IMR-90 (cell line): ENCODE measurements around the gene CCNJL. TPM values are rescaled to one million over a fixed set of nuclear protein-coding genes. Genes with fewer than 3 reads are reported as not detected.

Source experiments
- ATAC-seq: fragments of 200-7000 bp; cut with Tn5 transposase; 2 replicates; pipeline ENCODE4 v1.9.1; 2020; ENCODE audit warnings: low read depth, mild to moderate bottlenecking, moderate library complexity
- BruUV-seq: library from RNA; stranded (reverse); fragments of 400-500 nt; replicated peaks from 2 replicates; lab custom pipeline; 2021; lab: Mats Ljungman, UMichigan
- CTCF ChIA-PET: fragments of 300-600 bp; formaldehyde crosslinking; extraction: SDS; loops from one replicate; lab custom pipeline; 2021; ENCODE audit warnings: antibody characterized with exemption; lab: Yijun Ruan, JAX
- POLR2A ChIA-PET: fragments of 300-600 bp; sonication (Branson Sonifier 250); formaldehyde crosslinking; loops from one replicate; lab custom pipeline; 2022; ENCODE audit warnings: antibody characterized with exemption; ENCODE audit not compliant: unreplicated experiment; lab: Charles Lee
- DNase-seq: peaks from one replicate; pipeline ENCODE4 v3.0.0; 2013
- H2AFZ ChIP-seq: replicated peaks from 2 replicates; pipeline ENCODE3; 2013; ENCODE audit warnings: low read length, mild to moderate bottlenecking; ENCODE audit not compliant: poor library complexity
- H2AK5ac ChIP-seq: 2 replicates; pipeline ENCODE4 v1.6.1; 2013; ENCODE audit warnings: low read depth, low read length, inconsistent platforms
- H2AK9ac ChIP-seq: replicated peaks from 2 replicates; pipeline ENCODE3; 2013; ENCODE audit warnings: mild to moderate bottlenecking, low read depth, low read length, moderate library complexity; ENCODE audit not compliant: poor library complexity
- H2BK120ac ChIP-seq: 2 replicates; pipeline ENCODE4 v1.6.1; 2013; ENCODE audit warnings: low read depth, low read length, inconsistent platforms
- H2BK15ac ChIP-seq: 3 replicates; pipeline ENCODE4 v1.6.1; 2013; ENCODE audit warnings: low read depth, low read length, inconsistent platforms
- H2BK20ac ChIP-seq: 2 replicates; pipeline ENCODE4 v1.6.1; 2013; ENCODE audit warnings: low read depth, mild to moderate bottlenecking, inconsistent platforms, low read length, moderate library complexity
- H2BK5ac ChIP-seq: 2 replicates; pipeline ENCODE4 v1.6.1; 2013; ENCODE audit warnings: mild to moderate bottlenecking, low read depth, low read length, inconsistent platforms; ENCODE audit not compliant: poor library complexity, severe bottlenecking
- H3K14ac ChIP-seq: replicated peaks from 2 replicates; pipeline ENCODE4 v1.6.1; 2013; ENCODE audit warnings: low read depth, low read length, inconsistent platforms
- H3K18ac ChIP-seq: 2 replicates; pipeline ENCODE4 v1.6.1; 2013; ENCODE audit warnings: low read depth, low read length, control low read depth
- H3K23ac ChIP-seq: 2 replicates; pipeline ENCODE4 v1.6.1; 2013; ENCODE audit warnings: low read depth, low read length, inconsistent platforms
- H3K27ac ChIP-seq: 2 replicates; pipeline ENCODE4 v1.5.1; 2013; ENCODE audit warnings: mild to moderate bottlenecking, control low read depth, low read length; ENCODE audit not compliant: insufficient read depth
- H3K27me3 ChIP-seq: 2 replicates; pipeline ENCODE4 v1.6.1; 2013; ENCODE audit warnings: low read length; ENCODE audit not compliant: control insufficient read depth, insufficient read depth
- H3K36me3 ChIP-seq: 2 replicates; pipeline ENCODE4 v1.6.1; 2013; ENCODE audit warnings: low read length, mixed read lengths; ENCODE audit not compliant: control insufficient read depth, insufficient read depth
- H3K4ac ChIP-seq: 2 replicates; pipeline ENCODE4 v1.6.1; 2013; ENCODE audit warnings: low read depth, low read length, inconsistent platforms
- H3K4me1 ChIP-seq: 2 replicates; pipeline ENCODE4 v1.6.1; 2013; ENCODE audit warnings: low read length, mixed read lengths; ENCODE audit not compliant: control insufficient read depth, insufficient read depth
- H3K4me2 ChIP-seq: 2 replicates; pipeline ENCODE4 v1.6.1; 2013; ENCODE audit warnings: low read depth, mild to moderate bottlenecking, control low read depth, low read length, moderate library complexity
- H3K4me3 ChIP-seq: 2 replicates; pipeline ENCODE4 v1.5.1; 2013; ENCODE audit warnings: low read depth, mild to moderate bottlenecking, control low read depth, low read length, moderate library complexity; ENCODE audit not compliant: insufficient read depth
- H3K56ac ChIP-seq: 2 replicates; pipeline ENCODE4 v1.6.1; 2013; ENCODE audit warnings: low read length, inconsistent platforms; ENCODE audit not compliant: insufficient read depth; ENCODE audit errors: extremely low read depth
- H3K79me1 ChIP-seq, 2 experiments: 2 replicates each; pipeline ENCODE4 v1.6.1; 2013; ENCODE audit warnings: low read length in 2 of 2, inconsistent platforms in 1 of 2, low read depth in 1 of 2
- H3K9ac ChIP-seq: 2 replicates; pipeline ENCODE4 v1.6.1; 2013; ENCODE audit warnings: low read depth, low read length, control low read depth
- H3K9me1 ChIP-seq: 2 replicates; pipeline ENCODE4 v1.6.1; 2013; ENCODE audit warnings: low read length, inconsistent platforms; ENCODE audit not compliant: insufficient read depth
- H3K9me3 ChIP-seq: 2 replicates; pipeline ENCODE4 v1.6.1; 2013; ENCODE audit warnings: low read length; ENCODE audit not compliant: control insufficient read depth, insufficient read depth
- H4K20me1 ChIP-seq: 2 replicates; pipeline ENCODE4 v1.6.1; 2013; ENCODE audit warnings: low read length, inconsistent platforms; ENCODE audit not compliant: insufficient read depth
- H4K5ac ChIP-seq: 2 replicates; pipeline ENCODE4 v1.6.1; 2013; ENCODE audit warnings: mild to moderate bottlenecking, low read depth, low read length, control low read depth
- H4K8ac ChIP-seq, 2 experiments: 2 replicates each; pipeline ENCODE4 v1.6.1; 2013; ENCODE audit warnings: low read depth in 2 of 2, low read length in 2 of 2, control low read depth in 1 of 2, inconsistent platforms in 1 of 2
- H4K91ac ChIP-seq: 2 replicates; pipeline ENCODE4 v1.6.1; 2013; ENCODE audit warnings: low read depth, low read length, inconsistent platforms; ENCODE audit not compliant: insufficient read depth
- CEBPB ChIP-seq: IDR thresholded peaks from 2 replicates; pipeline ENCODE4 v1.6.1; 2012; ENCODE audit warnings: low read depth, low read length, improper control_type of control experiment
- MXI1 ChIP-seq: IDR thresholded peaks from 2 replicates; pipeline ENCODE4 v1.6.1; 2012; ENCODE audit warnings: low read depth, mild to moderate bottlenecking, low read length, moderate library complexity, borderline replicate concordance
- USF2 ChIP-seq: fragments of 150-350 bp; IDR thresholded peaks from 2 replicates; pipeline ENCODE4 v1.6.1; 2017; ENCODE audit warnings: mild to moderate bottlenecking, antibody characterized with exemption, low read length, low read depth
- WGBS, 2 experiments: methylation state at CpG; one replicate each; pipeline versions ENCODE4 v1.1.5 to v1.1.7; 2013; ENCODE audit warnings: missing lambda C conversion rate in 2 of 2; ENCODE audit not compliant: insufficient read length in 1 of 2; ENCODE audit errors: extremely low coverage in 2 of 2; 5-methylcytosine and 5-hydroxymethylcytosine counted together
- dilution Hi-C: fragments of 300-500 bp; cut with HindIII; formaldehyde crosslinking; loops from one replicate; pipeline ENCODE4 v1.14.3; 2018; ENCODE audit warnings: low sequenced_read_pairs; ENCODE audit not compliant: unreplicated experiment
- in situ Hi-C: fragments of 300-500 bp; cut with MboI; formaldehyde crosslinking; loops from 3 replicates; pipeline ENCODE4 v1.14.3; 2019; ENCODE audit warnings: low sequenced_read_pairs, inconsistent platforms, mixed read lengths
- intact Hi-C: fragments of 100-400 bp; cut with micrococcal nuclease; formaldehyde crosslinking; loops from 2 replicates; pipeline ENCODE4 v1.10.0; 2022
- polyA plus RNA-seq, 3 experiments: library from polyadenylated mRNA; depleted of rRNA; stranded (reverse); fragments of >200 nt; gene quantifications; 2 replicates each; pipeline ENCODE4 v1.2.3, GENCODE V29; 2012; ENCODE audit warnings: low replicate concordance in 1 of 3
- total RNA-seq: library from RNA; depleted of rRNA; stranded (reverse); fragments of >200 nt; gene quantifications from 2 replicates; pipeline ENCODE4 v1.2.3, GENCODE V29; 2012

CCNJL gene
- total and polyA plus RNA-seq, 2 of the 4 experiments (the other 2 are of a cell fraction), result 2.0 to 3.8 TPM

- 25% methylated on average over 2 of the region's 3 CpGs; no CpG with 5 or more reads in 1 of the 2 experiments for WGBS, 2 experiments
- no TSS peak for BruUV-seq
Observed at GRCh38 chr5:160240350-160240749, 72.0 kb downstream of the CCNJL start.

More at GRCh38 chr5:160240350-160240749, 72.0 kb downstream of the CCNJL start:
- intact Hi-C loops (no loop called here), dilution Hi-C loops (no loop called here), in situ Hi-C loops (no loop called here)
- no peaks in the 10 kb centered on the region for H3K79me1 ChIP-seq
- H3K9me1 ChIP-seq, result 0 out of 2 replicates have a peak, but pooled peaks cover 2% of the 10 kb centered on the region
- H3K18ac ChIP-seq, result no peak overlapping the region
- no peak overlapping the region for H2AK5ac ChIP-seq
- H3K9me3 ChIP-seq, result no peaks in the 10 kb centered on the region
- no peaks in the 10 kb centered on the region; the same call in 1 of the 2 replicates for H3K27me3 ChIP-seq
- H4K8ac ChIP-seq, result no peak overlapping the region
- no peak for TF ChIP-seq CEBPB
- TF ChIP-seq USF2, result no peak
- no peak for TF ChIP-seq MXI1
- no peak overlapping the region for H3K9ac ChIP-seq
- H2AFZ ChIP-seq, result no peak overlapping the region
- no peaks in the 10 kb centered on the region for H3K36me3 ChIP-seq
- no peaks in the 10 kb centered on the region for H3K4me1 ChIP-seq
- POLR2A ChIA-PET, result no interaction called here
- no peak overlapping the region for H2BK120ac ChIP-seq
- CTCF ChIA-PET, result no interaction called here
- H3K23ac ChIP-seq, result no peak overlapping the region
- H2BK15ac ChIP-seq, result no peak overlapping the region
- H4K91ac ChIP-seq, result no peak overlapping the region
- no peak overlapping the region for H3K4me2 ChIP-seq
- H2BK5ac ChIP-seq, result no peak overlapping the region
- DNase-seq (no peak), ATAC-seq (no peak)
- no peak overlapping the region for H2AK9ac ChIP-seq
- H3K14ac ChIP-seq, result no peak overlapping the region
- no peak overlapping the region for H3K27ac ChIP-seq
- H4K20me1 ChIP-seq, result no peaks in the 10 kb centered on the region
- H4K5ac ChIP-seq, result no peak overlapping the region
- H3K4ac ChIP-seq, result no peak overlapping the region
- H3K4me3 ChIP-seq, result no peak overlapping the region
- no peak overlapping the region for H3K56ac ChIP-seq
- H2BK20ac ChIP-seq, result no peak overlapping the region
